Measurements from ENCODE around the gene CD44. TPM values are rescaled to one million over a fixed set of nuclear protein-coding genes. Genes with fewer than 3 reads are reported as not detected.

The CD44 gene
- total RNA-seq, 4 donors from 2014 or later = 861 to 1,282 (median 914) TPM

GRCh38 chr11:35173011-35173511 lies 34.1 kb downstream of the CD44 start:
- TF ChIP-seq POLR2A (IDR thresholded peaks at IDR 0.05) (no peak), CTCF (IDR thresholded peaks at IDR 0.05) (no peak)
- DNase-seq (ENCODE audit: low spot score in 2 of 2) = no peak
- no peak overlapping the region for H3K4me3 ChIP-seq (ENCODE audit: low read depth, poor library complexity, severe bottlenecking)

GRCh38 chr11:35173616-35174566 lies 34.9 kb downstream of the CD44 start:
- intact Hi-C loops (cut with DNase I; ENCODE audit: low total_unique reads) = no loop called here
- no peak for DNase-seq (ENCODE audit: low spot score in 2 of 2)
- no peak for TF ChIP-seq CTCF (IDR thresholded peaks at IDR 0.05)
- no peak for TF ChIP-seq POLR2A (IDR thresholded peaks at IDR 0.05)
- H3K4me3 ChIP-seq (ENCODE audit: low read depth, poor library complexity, severe bottlenecking) = no peak overlapping the region
- WGBS, 2 donors = 55 to 59% methylated on average over 3 of the region's 3 CpGs

More at GRCh38 chr11:35173011-35173511, 34.1 kb downstream of the CD44 start:
- 44 to 45% methylated on average over 2 of the region's 2 CpGs for WGBS, 2 donors
- intact Hi-C loops (cut with DNase I; ENCODE audit: low total_unique reads) = no loop called here

GRCh38 chr11:35174666-35175065 lies 35.7 kb downstream of the CD44 start:
- 38% methylated on average over 3 of the region's 3 CpGs for WGBS, 2 donors
- no peak overlapping the region for H3K4me3 ChIP-seq (ENCODE audit: low read depth, poor library complexity, severe bottlenecking)
- intact Hi-C loops (cut with DNase I; ENCODE audit: low total_unique reads) = no loop called here
- TF ChIP-seq POLR2A (IDR thresholded peaks at IDR 0.05) (no peak), CTCF (IDR thresholded peaks at IDR 0.05) (no peak)
- DNase-seq (ENCODE audit: low spot score in 2 of 2) = no peak

- intact Hi-C loops (cut with DNase I; ENCODE audit: low total_unique reads) = no loop called here
- no peak for TF ChIP-seq CTCF (IDR thresholded peaks at IDR 0.05)
- TF ChIP-seq POLR2A (IDR thresholded peaks at IDR 0.05) = no peak
- no peak for DNase-seq (ENCODE audit: low spot score in 2 of 2)
- WGBS, 2 donors = 86 to 91% methylated on average over 5 of the region's 5 CpGs
- no peak overlapping the region for H3K4me3 ChIP-seq (ENCODE audit: low read depth, poor library complexity, severe bottlenecking)
Measured at GRCh38 chr11:35177370-35177769, 38.4 kb downstream of the CD44 start.

- no peak for TF ChIP-seq POLR2A (IDR thresholded peaks at IDR 0.05)
- no peak for TF ChIP-seq CTCF (IDR thresholded peaks at IDR 0.05)
- intact Hi-C loops (cut with DNase I; ENCODE audit: low total_unique reads) = no loop called here
- H3K4me3 ChIP-seq (ENCODE audit: low read depth, poor library complexity, severe bottlenecking) = no peak overlapping the region
- DNase-seq (ENCODE audit: low spot score in 2 of 2) = no peak
- 64 to 80% methylated on average over 3 of the region's 3 CpGs for WGBS, 2 donors
Measured at GRCh38 chr11:35178067-35178805, 39.3 kb downstream of the CD44 start.

Data from lower leg skin (tissue), 4 donors.